Measurements from ENCODE around the gene USP21.

DNA sequence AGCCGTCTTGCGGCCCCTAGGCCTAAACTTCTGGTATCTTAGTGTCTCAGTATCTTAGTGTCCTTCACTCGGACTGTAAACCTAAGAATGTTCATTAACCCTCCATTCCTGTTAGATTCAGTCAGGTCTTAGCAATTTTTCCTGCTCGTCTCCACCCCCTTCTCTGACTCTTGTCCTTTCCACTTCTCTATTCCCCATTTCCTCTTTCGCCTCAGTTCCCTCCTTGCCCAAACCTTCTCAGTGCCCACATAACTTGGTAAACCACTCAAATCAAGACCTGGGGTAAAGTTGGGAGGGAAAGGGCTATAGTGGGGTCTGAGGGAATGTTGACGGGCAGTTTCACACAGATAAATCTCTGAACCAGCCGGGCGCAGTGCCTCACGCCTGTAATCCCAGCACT lies 55.1 kb downstream of the USP21 start:
- TF ChIP-seq, protein P1, sequence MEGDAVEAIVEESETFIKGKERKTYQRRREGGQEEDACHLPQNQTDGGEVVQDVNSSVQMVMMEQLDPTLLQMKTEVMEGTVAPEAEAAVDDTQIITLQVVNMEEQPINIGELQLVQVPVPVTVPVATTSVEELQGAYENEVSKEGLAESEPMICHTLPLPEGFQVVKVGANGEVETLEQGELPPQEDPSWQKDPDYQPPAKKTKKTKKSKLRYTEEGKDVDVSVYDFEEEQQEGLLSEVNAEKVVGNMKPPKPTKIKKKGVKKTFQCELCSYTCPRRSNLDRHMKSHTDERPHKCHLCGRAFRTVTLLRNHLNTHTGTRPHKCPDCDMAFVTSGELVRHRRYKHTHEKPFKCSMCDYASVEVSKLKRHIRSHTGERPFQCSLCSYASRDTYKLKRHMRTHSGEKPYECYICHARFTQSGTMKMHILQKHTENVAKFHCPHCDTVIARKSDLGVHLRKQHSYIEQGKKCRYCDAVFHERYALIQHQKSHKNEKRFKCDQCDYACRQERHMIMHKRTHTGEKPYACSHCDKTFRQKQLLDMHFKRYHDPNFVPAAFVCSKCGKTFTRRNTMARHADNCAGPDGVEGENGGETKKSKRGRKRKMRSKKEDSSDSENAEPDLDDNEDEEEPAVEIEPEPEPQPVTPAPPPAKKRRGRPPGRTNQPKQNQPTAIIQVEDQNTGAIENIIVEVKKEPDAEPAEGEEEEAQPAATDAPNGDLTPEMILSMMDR (IDR thresholded peaks at IDR 0.05) = no peak
- TF ChIP-seq POLR2A (IDR thresholded peaks at IDR 0.05) = no peak
